Duodenal mucosa (tissue), 2 donors: Measurements from ENCODE around the gene DEGS2.

ENCODE experiments used
- H3K27ac ChIP-seq: one replicate; pipeline ENCODE4 v1.7.0; 2013; ENCODE audit warnings: low read depth, low read length
- H3K27me3 ChIP-seq, 2 donors: one replicate each; pipeline ENCODE4 v1.7.0; 2013; ENCODE audit warnings: low read length in 2 of 2, control low read depth in 1 of 2; ENCODE audit not compliant: insufficient read depth in 2 of 2, control insufficient read depth in 1 of 2
- H3K36me3 ChIP-seq, 2 donors: one replicate each; pipeline ENCODE4 v1.7.0; 2013; ENCODE audit warnings: low read length in 2 of 2, control low read depth in 1 of 2; ENCODE audit not compliant: insufficient read depth in 2 of 2, control insufficient read depth in 1 of 2
- H3K4me1 ChIP-seq, 2 donors: one replicate each; pipeline ENCODE4 v1.7.0; 2013; ENCODE audit warnings: low read length in 2 of 2, control low read depth in 1 of 2; ENCODE audit not compliant: insufficient read depth in 2 of 2, control insufficient read depth in 1 of 2
- H3K4me3 ChIP-seq, 2 donors: one replicate each; pipeline ENCODE4 v1.7.0; 2013; ENCODE audit warnings: low read length in 2 of 2, low read depth in 1 of 2
- H3K9ac ChIP-seq, 2 donors: one replicate each; pipeline ENCODE4 v1.7.0; 2013; ENCODE audit warnings: low read length in 2 of 2, low read depth in 1 of 2
- H3K9me3 ChIP-seq, 2 donors: one replicate each; pipeline ENCODE4 v1.7.0; 2013; ENCODE audit warnings: low read length in 2 of 2, control low read depth in 1 of 2; ENCODE audit not compliant: control insufficient read depth in 1 of 2

The DEGS2 gene

DNA sequence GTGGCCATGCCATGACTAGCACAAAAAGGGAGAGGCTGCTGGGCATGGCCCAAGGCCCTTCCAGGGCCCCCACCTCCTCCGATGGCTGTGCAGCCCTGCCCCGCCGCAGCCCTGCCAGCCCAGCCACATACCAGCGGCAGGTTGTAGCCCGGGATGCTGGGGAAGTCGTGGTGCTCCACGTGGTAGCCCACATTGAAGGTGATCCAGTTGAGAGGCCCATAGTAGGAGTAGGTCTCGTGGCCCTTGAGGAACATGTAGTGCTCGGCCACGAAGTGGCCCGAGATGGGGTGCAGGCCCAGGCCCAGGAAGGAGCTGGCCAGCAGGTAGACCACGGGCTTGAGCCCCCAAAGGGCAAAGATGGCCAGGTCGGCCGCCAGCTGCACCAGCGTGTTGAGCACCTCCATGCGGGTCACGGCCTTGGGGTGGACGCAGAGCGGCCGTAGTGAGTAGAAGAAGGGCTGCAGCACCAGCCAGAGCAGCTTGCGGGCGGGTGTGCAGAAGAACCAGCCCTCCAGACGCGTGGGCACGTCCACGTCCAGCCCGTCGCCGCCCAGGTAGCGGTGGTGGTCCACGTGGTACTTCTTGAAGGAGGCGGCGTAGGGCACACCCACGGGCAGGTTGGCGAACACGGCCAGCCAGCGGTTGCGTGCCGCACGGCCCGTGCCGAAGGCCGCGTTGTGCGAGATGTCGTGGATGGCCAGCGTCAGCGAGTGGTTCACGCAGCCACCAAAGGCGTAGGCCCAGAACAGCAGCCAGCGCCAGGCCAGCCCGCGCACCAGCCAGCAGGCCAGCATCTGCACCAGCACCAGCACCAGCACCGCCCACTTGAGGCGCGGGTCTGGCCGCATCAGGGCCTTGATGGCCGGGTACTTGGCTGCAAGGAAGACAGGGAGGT, 10.4 kb downstream of the DEGS2 start:
- peaks cover 79 to 91% of the 10 kb centered on the region in 2 donors for H3K4me1 ChIP-seq
- peaks cover 2 to 13% of the 10 kb centered on the region in 2 donors for H3K36me3 ChIP-seq
- H3K9ac ChIP-seq, result no peak overlapping the region
- H3K27me3 ChIP-seq, result no peaks in the 10 kb centered on the region
- H3K4me3 ChIP-seq, result peak overlapping the region in 1 of 2 donors; percentile 32
- no peak overlapping the region for H3K27ac ChIP-seq
- H3K9me3 ChIP-seq, result no peaks in the 10 kb centered on the region

DNA sequence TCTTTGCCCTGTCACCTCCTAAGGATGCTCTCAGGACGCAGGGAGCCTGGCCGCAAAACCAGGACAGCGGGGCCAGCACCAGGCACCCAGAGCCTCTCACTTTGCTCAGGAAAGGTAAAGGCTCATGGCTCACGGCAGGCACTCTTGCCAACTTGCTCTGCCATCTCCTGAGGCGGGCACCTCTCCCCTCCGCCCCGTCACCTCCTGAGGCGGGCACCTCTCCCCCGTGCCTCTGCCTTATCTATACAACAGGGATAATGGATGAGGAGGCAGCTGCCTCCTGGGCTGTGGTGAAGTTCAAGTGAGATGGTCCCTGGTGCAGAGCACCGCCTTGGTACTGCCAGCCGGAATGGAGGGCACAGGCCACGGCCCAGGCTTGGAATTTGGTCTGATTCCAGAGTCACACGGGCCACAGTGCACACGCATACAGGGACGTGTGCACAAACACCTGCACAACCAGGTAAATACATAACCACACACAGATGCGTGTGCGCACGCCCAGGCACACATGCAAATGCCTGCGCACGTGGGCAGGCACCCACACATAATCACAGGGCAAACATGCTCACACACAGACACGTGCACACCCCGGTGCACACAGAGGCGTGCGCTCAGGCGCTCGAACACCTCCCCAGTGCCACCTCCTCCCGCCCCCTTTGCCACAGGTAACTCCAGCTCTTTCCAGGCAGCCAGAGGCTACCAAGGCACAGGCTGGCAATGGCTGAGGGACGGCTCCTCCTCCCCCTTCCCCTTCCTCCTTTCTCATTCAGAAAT, 11.6 kb downstream of the DEGS2 start:
- no peaks in the 10 kb centered on the region for H3K27me3 ChIP-seq
- H3K9ac ChIP-seq, result peak overlapping the region in 1 of 2 donors; percentile 60
- peaks cover 4 to 20% of the 10 kb centered on the region in 2 donors for H3K36me3 ChIP-seq
- H3K4me3 ChIP-seq, result peak overlapping the region in 1 of 2 donors; percentile 19
- H3K9me3 ChIP-seq, result no peaks in the 10 kb centered on the region
- H3K4me1 ChIP-seq, result peaks cover 81 to 94% of the 10 kb centered on the region in 2 donors
- H3K27ac ChIP-seq, result peak overlapping the region; percentile 15

DNA sequence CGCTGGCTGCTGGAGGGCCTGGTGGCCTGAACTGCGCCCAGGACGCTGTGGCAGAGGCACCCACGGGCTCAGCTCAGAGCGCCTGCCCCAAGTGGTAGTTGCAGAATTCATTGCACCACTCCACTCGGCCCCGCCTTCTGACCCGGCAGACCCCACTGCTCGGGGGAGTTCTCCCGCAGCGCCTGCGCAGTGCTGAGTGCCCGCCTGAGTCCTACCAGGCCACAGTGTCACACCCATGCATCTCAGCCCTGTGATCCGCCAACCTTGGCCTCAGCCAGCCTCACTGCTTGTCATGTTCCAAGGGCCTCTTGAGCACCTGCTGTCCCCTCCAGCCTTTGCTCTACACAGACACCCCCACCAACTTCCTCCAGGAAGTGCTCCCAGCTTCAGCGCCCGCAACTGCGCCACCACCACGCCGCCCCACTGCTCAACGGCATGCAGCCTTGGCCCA, 12.2 kb downstream of the DEGS2 start:
- Histone ChIP-seq H3K36me3 (peaks cover 4 to 20% of the 10 kb centered on the region in 2 donors), H3K9ac (peak overlapping the region; percentile 44 to 68), H3K4me1 (peaks cover 88 to 94% of the 10 kb centered on the region in 2 donors), H3K27me3 (no peaks in the 10 kb centered on the region), H3K4me3 (peak overlapping the region in 1 of 2 donors; percentile 39), H3K9me3 (no peaks in the 10 kb centered on the region), H3K27ac (peak overlapping the region; percentile 89)

DNA sequence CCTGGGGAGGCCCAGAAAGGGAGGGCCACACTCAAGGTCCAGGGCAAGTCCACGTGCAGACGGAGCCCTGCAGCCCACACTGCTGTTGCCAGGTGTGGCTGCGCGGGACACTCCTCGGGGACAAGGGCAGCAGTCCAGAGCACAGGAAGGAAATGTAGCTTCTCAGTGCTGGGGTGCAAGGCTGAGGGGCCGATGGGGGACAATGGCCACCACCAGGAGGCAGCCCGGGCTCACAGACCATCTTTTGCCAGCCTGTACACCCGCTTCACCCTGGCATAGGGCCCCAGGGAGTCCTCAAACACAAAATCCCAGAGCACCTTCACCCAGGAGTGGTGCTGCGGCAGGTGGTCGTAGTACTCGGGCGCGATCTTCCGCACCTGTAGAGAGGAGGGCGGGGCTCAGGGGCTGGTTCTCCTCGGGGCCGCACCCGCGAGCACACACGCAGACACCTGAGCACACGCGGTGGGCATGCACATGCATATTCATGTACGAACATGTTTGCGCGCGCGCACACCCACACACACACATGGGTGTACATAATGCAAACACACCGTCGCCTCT, 12.8 kb downstream of the DEGS2 start:
- H3K36me3 ChIP-seq, result peaks cover 4 to 24% of the 10 kb centered on the region in 2 donors
- peak overlapping the region; percentile 89 for H3K27ac ChIP-seq
- no peaks in the 10 kb centered on the region for H3K9me3 ChIP-seq
- peaks cover 90 to 94% of the 10 kb centered on the region in 2 donors for H3K4me1 ChIP-seq
- H3K9ac ChIP-seq, result peak overlapping the region; percentile 65 to 68
- H3K4me3 ChIP-seq, result peak overlapping the region in 1 of 2 donors; percentile 39
- no peaks in the 10 kb centered on the region for H3K27me3 ChIP-seq

DNA sequence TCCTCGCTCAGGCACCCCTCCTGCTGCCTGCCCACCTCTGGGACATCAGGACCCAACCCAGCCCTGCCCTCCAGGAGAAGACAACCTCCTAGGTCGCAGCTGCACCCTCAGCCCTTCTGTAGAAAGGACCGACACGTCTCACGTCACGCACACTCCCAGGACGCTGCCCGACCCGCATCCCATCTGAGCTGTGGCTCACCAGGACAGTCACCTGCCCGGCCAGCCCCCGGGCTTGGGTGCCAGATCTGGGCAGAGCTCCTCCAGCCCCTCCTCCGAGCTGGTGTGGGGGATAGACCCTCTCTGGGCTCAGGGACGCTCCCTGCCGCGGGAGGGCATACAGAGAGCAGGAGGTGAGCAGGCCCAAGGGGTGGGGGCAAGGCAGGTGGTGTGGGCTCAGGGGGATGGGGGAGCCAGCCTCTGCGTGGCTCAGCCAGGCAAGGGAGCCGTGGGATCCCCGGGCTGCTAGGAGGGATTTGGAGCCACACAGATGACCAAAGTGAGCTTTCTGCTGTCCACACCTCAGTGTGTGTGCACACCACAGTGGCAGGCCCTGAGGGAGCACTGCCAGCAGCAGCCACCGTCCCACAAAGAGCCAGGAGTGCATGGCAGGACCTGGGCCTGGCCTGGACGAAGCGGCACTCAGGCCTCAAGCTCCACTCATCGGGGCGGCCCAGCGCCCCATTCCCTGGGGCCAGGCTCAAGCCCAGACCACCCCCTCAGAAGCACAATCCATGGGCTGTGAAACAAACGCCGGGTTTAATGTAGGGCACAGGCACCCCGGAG, 13.6 kb downstream of the DEGS2 start:
- Histone ChIP-seq H3K36me3 (peaks cover 4 to 31% of the 10 kb centered on the region in 2 donors), H3K4me1 (peaks cover 90 to 94% of the 10 kb centered on the region in 2 donors), H3K27ac (peak overlapping the region; percentile 89), H3K9me3 (no peaks in the 10 kb centered on the region), H3K4me3 (peak overlapping the region; percentile 12 to 39), H3K27me3 (no peaks in the 10 kb centered on the region), H3K9ac (peak overlapping the region; percentile 65 to 68)

DNA sequence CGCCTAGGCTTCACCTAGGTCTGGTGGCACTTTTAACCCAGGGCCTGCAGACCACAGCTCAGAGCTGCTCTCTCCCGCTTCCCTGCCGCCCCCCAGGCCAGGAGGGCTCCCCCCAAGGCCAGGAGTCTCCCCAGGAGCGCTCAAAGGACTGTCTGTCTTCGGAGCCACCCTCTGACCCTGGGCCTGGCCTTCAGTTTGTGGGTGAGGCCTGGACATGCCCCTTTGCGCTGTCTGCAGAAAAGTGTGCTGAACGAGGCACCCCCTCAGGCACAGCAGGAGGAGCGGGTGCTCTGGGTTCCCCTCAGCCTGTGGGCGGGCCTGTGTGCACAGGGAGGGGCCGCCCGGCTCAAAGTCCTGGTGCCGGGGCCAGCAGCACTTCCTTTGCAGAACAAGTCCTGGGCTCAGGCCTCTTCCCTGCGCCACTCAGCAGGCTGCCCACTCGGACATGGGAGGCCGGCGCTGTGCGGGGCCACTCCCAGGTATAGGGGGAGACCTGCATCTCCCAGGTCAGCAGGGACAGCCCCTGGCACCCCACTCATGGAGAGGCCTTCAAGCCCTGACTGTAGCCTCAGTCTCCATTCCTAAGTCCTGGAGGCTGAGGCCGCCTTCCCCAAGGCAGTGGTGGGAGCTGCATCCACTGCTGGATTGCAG, 14.3 kb downstream of the DEGS2 start:
- H3K9ac ChIP-seq, result peak overlapping the region; percentile 65 to 68
- peaks cover 4 to 32% of the 10 kb centered on the region in 2 donors for H3K36me3 ChIP-seq
- H3K27ac ChIP-seq, result peak overlapping the region; percentile 89
- H3K9me3 ChIP-seq, result no peaks in the 10 kb centered on the region
- H3K4me3 ChIP-seq, result peak overlapping the region; percentile 33 to 45
- H3K4me1 ChIP-seq, result peaks cover 90 to 96% of the 10 kb centered on the region in 2 donors
- H3K27me3 ChIP-seq, result no peaks in the 10 kb centered on the region

DNA sequence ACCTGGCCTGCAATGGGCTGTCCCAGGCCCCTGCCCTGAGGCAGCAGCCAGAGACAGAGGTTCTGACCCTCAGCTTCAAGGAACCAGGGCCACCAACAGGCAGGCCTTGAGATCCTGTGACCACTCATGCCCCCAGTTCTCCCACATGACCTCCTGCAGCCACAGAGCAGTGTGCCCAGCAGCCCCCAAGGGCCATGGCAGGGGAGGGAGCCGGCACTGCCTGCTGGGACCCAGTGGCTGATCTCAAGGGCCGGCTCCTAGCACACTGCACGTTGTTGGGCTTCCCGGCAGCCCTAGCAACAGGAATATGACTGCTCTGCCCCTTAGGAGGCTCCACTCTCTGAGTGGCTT, 14.8 kb downstream of the DEGS2 start:
- H3K9me3 ChIP-seq, result no peaks in the 10 kb centered on the region
- peak overlapping the region; percentile 33 to 45 for H3K4me3 ChIP-seq
- H3K9ac ChIP-seq, result peak overlapping the region; percentile 61
- no peaks in the 10 kb centered on the region for H3K27me3 ChIP-seq
- H3K4me1 ChIP-seq, result peaks cover 89 to 95% of the 10 kb centered on the region in 2 donors
- peaks cover 5 to 34% of the 10 kb centered on the region in 2 donors for H3K36me3 ChIP-seq
- H3K27ac ChIP-seq, result peak overlapping the region; percentile 77

DNA sequence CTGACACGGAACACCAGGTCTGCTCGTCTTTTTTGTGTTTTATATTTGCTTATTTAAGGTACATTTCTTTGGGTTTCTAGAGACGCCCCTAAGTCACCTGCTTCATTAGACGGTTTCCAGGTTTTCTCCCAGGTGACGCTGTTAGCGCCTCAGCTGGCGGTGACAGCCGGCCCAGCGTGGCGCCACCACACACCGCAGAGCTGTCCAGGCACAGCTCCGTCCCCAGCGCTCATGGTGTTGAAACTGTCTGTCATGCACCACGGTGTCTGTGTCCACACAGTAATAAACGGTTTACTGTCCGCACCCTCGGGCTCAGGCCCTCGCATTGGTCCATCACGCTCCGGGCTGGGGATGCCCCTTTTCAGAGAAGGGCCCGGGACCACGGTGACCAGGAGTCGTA, 15.5 kb downstream of the DEGS2 start:
- Histone ChIP-seq H3K36me3 (peaks cover 11 to 34% of the 10 kb centered on the region in 2 donors), H3K27ac (no peak overlapping the region), H3K4me1 (peaks cover 82 to 88% of the 10 kb centered on the region in 2 donors)

DNA sequence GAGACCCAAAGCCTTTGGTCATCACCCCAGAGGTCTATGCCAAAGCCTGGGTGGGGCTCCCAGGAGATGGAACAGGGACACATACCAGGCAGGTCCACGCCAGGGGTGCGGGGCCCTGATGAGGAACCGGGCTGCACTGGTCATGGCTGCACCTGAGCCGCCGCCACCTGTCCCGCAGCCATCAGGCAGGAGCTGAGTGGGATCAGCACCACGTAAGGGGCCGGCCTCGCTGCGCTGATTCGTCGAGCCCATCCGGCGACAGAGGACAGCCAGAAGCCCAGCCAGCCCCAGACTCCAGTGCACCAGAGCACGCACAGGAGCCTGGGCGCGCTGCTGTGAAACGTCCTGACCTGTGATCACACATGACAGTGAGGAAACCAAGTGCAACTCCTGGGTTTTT, 15.9 kb downstream of the DEGS2 start:
- H3K27me3 ChIP-seq, result no peaks in the 10 kb centered on the region
- no peaks in the 10 kb centered on the region for H3K9me3 ChIP-seq
- no peak overlapping the region for H3K9ac ChIP-seq
- no peak overlapping the region for H3K27ac ChIP-seq
- H3K36me3 ChIP-seq, result peaks cover 11 to 33% of the 10 kb centered on the region in 2 donors
- H3K4me1 ChIP-seq, result peaks cover 78 to 84% of the 10 kb centered on the region in 2 donors
- H3K4me3 ChIP-seq, result no peak overlapping the region

More for the DNA sequence above, 15.5 kb downstream of the DEGS2 start:
- no peak overlapping the region for H3K4me3 ChIP-seq
- no peak overlapping the region for H3K9ac ChIP-seq
- H3K9me3 ChIP-seq, result no peaks in the 10 kb centered on the region
- H3K27me3 ChIP-seq, result no peaks in the 10 kb centered on the region
